K562 (cell line): ENCODE measurements around the gene HAPLN2. TPM values are rescaled to one million over a fixed set of nuclear protein-coding genes. Genes with fewer than 3 reads are reported as not detected.

Source experiments
- ATAC-seq: fragments of 200-7000 bp; cut with Tn5 transposase; 3 replicates; pipeline ENCODE4 v1.9.1; 2020; ENCODE audit warnings: moderate library complexity
- BruUV-seq: library from RNA; stranded (reverse); fragments of 400-500 nt; replicated peaks from 2 replicates; lab custom pipeline; 2021; lab: Mats Ljungman, UMichigan
- CTCF ChIA-PET: fragments of 300-600 bp; formaldehyde crosslinking; extraction: SDS; loops from one replicate; lab custom pipeline; 2021; ENCODE audit warnings: low intra/inter-chr PET ratio; lab: Yijun Ruan, JAX
- POLR2A ChIA-PET: fragments of 300-600, 350-650 bp; sonication (Branson Sonifier 250); formaldehyde crosslinking; extraction: SDS; loops from one replicate; lab custom pipeline; 2021; ENCODE audit warnings: antibody characterized with exemption, inconsistent platforms; lab: Yijun Ruan, JAX
- DNase-seq, 4 experiments: peaks; one replicate each; pipeline versions ENCODE4 v3.0.0 to v3.0.0-alpha.2; 2011 to 2018; ENCODE audit warnings: low spot score in 3 of 4, mixed read lengths in 3 of 4; ENCODE audit errors: extremely low read depth in 1 of 4
- FAIRE-seq: peaks from 2 replicates; lab custom pipeline; 2011; peaks lifted over from hg19 to GRCh38; lab: Jason Lieb, UNC
- H2AFZ ChIP-seq: 2 replicates; pipeline ENCODE4 v1.6.0; 2011; ENCODE audit warnings: low read depth, low read length, control low read depth, inconsistent platforms
- H3K27ac ChIP-seq: fragments of 200-600 bp; 3 replicates; pipeline ENCODE4 v1.8.0; 2011; ENCODE audit warnings: low read depth, mild to moderate bottlenecking, control low read depth, inconsistent platforms, low read length, moderate library complexity, mixed read lengths; ENCODE audit errors: extremely low read depth
- H3K27me3 ChIP-seq, 2 experiments: fragments of 300-600 bp in 1 of 2; 2 replicates in 1 of 2; 3 replicates in 1 of 2; pipeline versions ENCODE4 v1.6.0 to v1.8.0; 2011; ENCODE audit warnings: inconsistent platforms in 2 of 2, low read length in 2 of 2, mild to moderate bottlenecking in 1 of 2, mixed read lengths in 1 of 2, moderate library complexity in 1 of 2; ENCODE audit not compliant: control insufficient read depth in 2 of 2, insufficient read depth in 2 of 2
- H3K36me3 ChIP-seq: fragments of 300-600 bp; 3 replicates; pipeline ENCODE4 v1.8.0; 2011; ENCODE audit warnings: mild to moderate bottlenecking, low read length, inconsistent platforms; ENCODE audit not compliant: control insufficient read depth, insufficient read depth
- H3K4me1 ChIP-seq, 2 experiments: fragments of 200-600 bp in 1 of 2; replicated peaks in 1 of 2; 2 replicates in 1 of 2; 3 replicates in 1 of 2; pipeline versions ENCODE4 v1.5.1 to v1.8.0; 2011; ENCODE audit warnings: inconsistent platforms in 2 of 2, low read length in 2 of 2, mild to moderate bottlenecking in 1 of 2, mixed read lengths in 1 of 2, moderate library complexity in 1 of 2; ENCODE audit not compliant: control insufficient read depth in 2 of 2, insufficient read depth in 2 of 2
- H3K4me2 ChIP-seq: 2 replicates; pipeline ENCODE4 v1.6.1; 2011; ENCODE audit warnings: low read length, control low read depth, inconsistent platforms, mixed read lengths; ENCODE audit not compliant: insufficient read depth
- H3K4me3 ChIP-seq: fragments of 200-600 bp; sonication (generic), shearing (Covaris generic); 2 replicates; pipeline ENCODE4 v1.5.1; 2016; ENCODE audit warnings: control low read depth, inconsistent platforms
- H3K79me2 ChIP-seq: fragments of 200-600 bp; 3 replicates; pipeline ENCODE4 v1.8.0; 2011; ENCODE audit warnings: low read length, inconsistent platforms; ENCODE audit not compliant: control insufficient read depth, insufficient read depth
- H3K9ac ChIP-seq, 2 experiments: 2 replicates each; pipeline versions ENCODE4 v1.6.0 to v1.6.1; 2011; ENCODE audit warnings: low read depth in 2 of 2, low read length in 2 of 2, control low read depth in 1 of 2, inconsistent platforms in 1 of 2, mild to moderate bottlenecking in 1 of 2, mixed read lengths in 1 of 2; ENCODE audit not compliant: insufficient read depth in 1 of 2
- H3K9me1 ChIP-seq: one replicate; pipeline ENCODE4 v1.6.0; 2011; ENCODE audit warnings: inconsistent platforms, mild to moderate bottlenecking, low read length, moderate library complexity; ENCODE audit not compliant: control insufficient read depth, insufficient read depth
- H3K9me3 ChIP-seq: replicated peaks from 2 replicates; pipeline ENCODE4 v1.5.1; 2011; ENCODE audit warnings: low read depth, low read length, inconsistent platforms; ENCODE audit not compliant: control insufficient read depth, insufficient read depth
- H4K20me1 ChIP-seq: replicated peaks from 2 replicates; pipeline ENCODE4 v1.6.1; 2011; ENCODE audit warnings: low read length, inconsistent platforms, mixed read lengths; ENCODE audit not compliant: control insufficient read depth, insufficient read depth
- BMI1 ChIP-seq: fragments of 150-350 bp; IDR thresholded peaks from 2 replicates; pipeline ENCODE4 v1.6.1; 2014; ENCODE audit warnings: low read length
- CEBPB ChIP-seq: fragments of 450-650 bp; IDR thresholded peaks from 2 replicates; pipeline ENCODE4 v1.6.1; 2016; ENCODE audit warnings: missing genetic modification characterization, missing compliant biosample characterization
- HDAC6 ChIP-seq: IDR thresholded peaks from 2 replicates; pipeline ENCODE4 v1.6.1; 2012; ENCODE audit warnings: low read depth, mild to moderate bottlenecking, control low read depth, inconsistent platforms, low read length, moderate library complexity
- KDM5B ChIP-seq: fragments of 200-600 bp; sonication (generic); IDR thresholded peaks from 2 replicates; pipeline ENCODE4 v1.6.1; 2012; ENCODE audit warnings: low read depth, mild to moderate bottlenecking, moderate library complexity, low read length, control low read depth, inconsistent platforms; ENCODE audit not compliant: insufficient replicate concordance
- MXI1 ChIP-seq: IDR thresholded peaks from 2 replicates; pipeline ENCODE4 v1.6.1; 2011; ENCODE audit warnings: low read depth, mild to moderate bottlenecking, improper control_type of control experiment, low read length
- POLR2A ChIP-seq: fragments of 450-650 bp; conservative IDR thresholded peaks from 2 replicates; pipeline ENCODE4 v1.6.1; 2016
- TRIM28 ChIP-seq: fragments of 450-650 bp; IDR thresholded peaks from 2 replicates; pipeline ENCODE4 v1.6.1; 2017
- ZNF316 ChIP-seq: fragments of 450-650 bp; IDR thresholded peaks from 2 replicates; pipeline ENCODE4 v1.6.1; 2016
- ZNF696 ChIP-seq: fragments of 250-450 bp; sonication (Bioruptor Pico); conservative IDR thresholded peaks from 2 replicates; pipeline ENCODE4 v1.4.0; 2020; ENCODE audit warnings: mild to moderate bottlenecking, moderate library complexity
- ZNF76 ChIP-seq: fragments of 250-450 bp; sonication (Bioruptor Pico); IDR thresholded peaks from 2 replicates; pipeline ENCODE4 v1.4.0; 2020; ENCODE audit warnings: mild to moderate bottlenecking, moderate library complexity, borderline replicate concordance
- WGBS: fragments of 100-300 bp; shearing (Covaris generic); methylation state at CpG from one replicate; pipeline ENCODE4 v1.1.6; 2016; ENCODE audit warnings: low coverage, mixed read lengths; ENCODE audit not compliant: insufficient coverage; ENCODE audit errors: missing lambda C conversion rate; 5-methylcytosine and 5-hydroxymethylcytosine counted together
- in situ Hi-C: fragments of 300-500 bp; cut with MboI; formaldehyde crosslinking; loops from 4 replicates; pipeline ENCODE4 v1.15.0; 2018; ENCODE audit warnings: inconsistent platforms, mixed read lengths
- intact Hi-C: fragments of 100-400 bp; cut with micrococcal nuclease; formaldehyde crosslinking; loops from 2 replicates; pipeline ENCODE4 v1.14.2; 2022
- polyA plus RNA-seq, 8 experiments: library from polyadenylated mRNA; depleted of rRNA in 4 of 8; stranded (reverse) in 5 of 8; unstranded in 3 of 8; fragments of >200 nt; fragmentation: Nextera tagmentation in 2 of 8; fragmentation: Illumina TruSeq in 1 of 8; extraction: Ambion mirVana in 2 of 8; extraction: Trizol in 1 of 8; gene quantifications; 2 replicates each; pipeline versions ENCODE4 v1.2.1 to v1.2.3, GENCODE V29; 2011 to 2014; ENCODE audit warnings: inconsistent platforms in 1 of 8, missing spikeins in 1 of 8
- total RNA-seq, 7 experiments: library from RNA; depleted of rRNA in 6 of 7; stranded (reverse); fragments of >200 nt in 6 of 7; fragmentation: Illumina TruSeq in 2 of 7; extraction: Trizol in 2 of 7; gene quantifications; 2 replicates each; pipeline versions ENCODE4 v1.2.1 to v1.2.3, GENCODE V29; 2011 to 2021; ENCODE audit warnings: low replicate concordance in 1 of 7
- TF ChIP-seq, protein P1 (sequence below): fragments of 200-800 bp; sonication (Bioruptor generic); IDR thresholded peaks from 2 replicates; pipeline ENCODE4 v1.6.1; 2016; ENCODE audit warnings: missing genetic modification characterization, missing compliant biosample characterization
- TF ChIP-seq, protein P2 (sequence below): fragments of 450-650 bp; IDR thresholded peaks from 2 replicates; pipeline ENCODE4 v1.6.1; 2014; ENCODE audit warnings: low read depth, mild to moderate bottlenecking, moderate library complexity, borderline replicate concordance
- TF ChIP-seq, protein P3 (sequence below): fragments of 450-650 bp; conservative IDR thresholded peaks from 2 replicates; pipeline ENCODE4 v1.6.1; 2016; ENCODE audit warnings: missing genetic modification characterization, low read depth, mild to moderate bottlenecking, missing compliant biosample characterization, moderate library complexity
- TF ChIP-seq, protein P4 (sequence below), 2 experiments: fragments of 450-650 bp in 1 of 2; sonication (generic) in 1 of 2; formaldehyde crosslinking in 1 of 2; IDR thresholded peaks in 1 of 2; conservative IDR thresholded peaks in 1 of 2; 2 replicates each; pipeline versions ENCODE4 v1.6.1 to v1.8.1; 2016 to 2023; ENCODE audit warnings: mild to moderate bottlenecking in 2 of 2, moderate library complexity in 2 of 2, inconsistent platforms in 1 of 2, missing genetic modification reagents in 1 of 2

Gene HAPLN2
- total and polyA plus RNA-seq, 9 of the 15 experiments (the other 6 are each of a cell fraction or from before 2014, with no cell fraction given): 0.14 to 5.2 (median 3.8) TPM; not detected in 4

DNA sequence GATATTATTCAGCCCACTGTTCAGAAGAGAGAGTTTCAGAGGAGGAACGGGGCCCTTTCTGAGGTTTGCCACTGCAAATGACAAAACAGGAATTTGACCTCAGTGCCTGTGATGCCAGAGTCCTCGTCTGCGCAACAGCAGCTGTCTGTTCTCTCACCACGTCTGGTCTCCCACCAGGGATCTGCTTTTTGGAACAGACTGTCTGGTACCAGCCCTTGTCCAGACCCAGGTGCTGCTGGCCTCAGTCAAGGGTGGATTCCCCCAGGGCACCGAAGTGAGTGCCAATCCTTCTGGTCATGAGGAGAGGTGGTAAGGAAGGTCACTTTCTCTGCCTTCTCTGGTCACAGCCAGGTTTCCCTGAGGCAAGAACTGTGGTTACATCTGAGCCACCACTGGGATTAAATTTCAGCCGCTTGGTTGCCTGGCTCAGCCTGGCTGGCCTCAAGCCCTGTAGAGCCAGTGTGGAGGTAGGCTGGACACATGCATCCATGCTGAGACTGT lies 20.4 kb downstream of the HAPLN2 start:
- intact Hi-C loops: no loop called here
- POLR2A ChIA-PET: interaction anchor here (1.1 to 1.3 kb wide), 5 partner anchors 9 to 34 kb away, joined by 3 to 4 read pairs (median 3); no protein-coding TSS in a partner anchor
- CTCF ChIA-PET: no interaction called here
- H2AFZ ChIP-seq: no peak overlapping the region
- no TSS peak for BruUV-seq
- no peak for DNase-seq
- H3K27ac ChIP-seq: no peak overlapping the region
- H3K79me2 ChIP-seq: no peaks in the 10 kb centered on the region
- H3K9me3 ChIP-seq: no peaks in the 10 kb centered on the region
- H3K4me3 ChIP-seq: no peak overlapping the region
- no peak overlapping the region for H3K4me2 ChIP-seq
- FAIRE-seq: no peak
- WGBS: 27% methylated on average over 6 of the region's 6 CpGs
- ATAC-seq: peak; percentile 9
- H3K27me3 ChIP-seq: peaks cover 4 to 9% of the 10 kb centered on the region in 2 experiments; a peak in 2 of 5 replicates
- H4K20me1 ChIP-seq: peaks cover 34% of the 10 kb centered on the region
- in situ Hi-C loops: no loop called here
- H3K4me1 ChIP-seq: peaks cover 0 to 13% of the 10 kb centered on the region in 2 experiments; a peak in 2 of 5 replicates
- H3K36me3 ChIP-seq: peaks cover 16% of the 10 kb centered on the region; the same call in 2 of the 3 replicates
- H3K9me1 ChIP-seq: no peaks in the 10 kb centered on the region
- H3K9ac ChIP-seq: peak overlapping the region in 1 of 2 experiments; percentile 56; a peak in 1 of 4 replicates
- TF ChIP-seq KDM5B: peak; percentile 46
- TF ChIP-seq, protein P1, sequence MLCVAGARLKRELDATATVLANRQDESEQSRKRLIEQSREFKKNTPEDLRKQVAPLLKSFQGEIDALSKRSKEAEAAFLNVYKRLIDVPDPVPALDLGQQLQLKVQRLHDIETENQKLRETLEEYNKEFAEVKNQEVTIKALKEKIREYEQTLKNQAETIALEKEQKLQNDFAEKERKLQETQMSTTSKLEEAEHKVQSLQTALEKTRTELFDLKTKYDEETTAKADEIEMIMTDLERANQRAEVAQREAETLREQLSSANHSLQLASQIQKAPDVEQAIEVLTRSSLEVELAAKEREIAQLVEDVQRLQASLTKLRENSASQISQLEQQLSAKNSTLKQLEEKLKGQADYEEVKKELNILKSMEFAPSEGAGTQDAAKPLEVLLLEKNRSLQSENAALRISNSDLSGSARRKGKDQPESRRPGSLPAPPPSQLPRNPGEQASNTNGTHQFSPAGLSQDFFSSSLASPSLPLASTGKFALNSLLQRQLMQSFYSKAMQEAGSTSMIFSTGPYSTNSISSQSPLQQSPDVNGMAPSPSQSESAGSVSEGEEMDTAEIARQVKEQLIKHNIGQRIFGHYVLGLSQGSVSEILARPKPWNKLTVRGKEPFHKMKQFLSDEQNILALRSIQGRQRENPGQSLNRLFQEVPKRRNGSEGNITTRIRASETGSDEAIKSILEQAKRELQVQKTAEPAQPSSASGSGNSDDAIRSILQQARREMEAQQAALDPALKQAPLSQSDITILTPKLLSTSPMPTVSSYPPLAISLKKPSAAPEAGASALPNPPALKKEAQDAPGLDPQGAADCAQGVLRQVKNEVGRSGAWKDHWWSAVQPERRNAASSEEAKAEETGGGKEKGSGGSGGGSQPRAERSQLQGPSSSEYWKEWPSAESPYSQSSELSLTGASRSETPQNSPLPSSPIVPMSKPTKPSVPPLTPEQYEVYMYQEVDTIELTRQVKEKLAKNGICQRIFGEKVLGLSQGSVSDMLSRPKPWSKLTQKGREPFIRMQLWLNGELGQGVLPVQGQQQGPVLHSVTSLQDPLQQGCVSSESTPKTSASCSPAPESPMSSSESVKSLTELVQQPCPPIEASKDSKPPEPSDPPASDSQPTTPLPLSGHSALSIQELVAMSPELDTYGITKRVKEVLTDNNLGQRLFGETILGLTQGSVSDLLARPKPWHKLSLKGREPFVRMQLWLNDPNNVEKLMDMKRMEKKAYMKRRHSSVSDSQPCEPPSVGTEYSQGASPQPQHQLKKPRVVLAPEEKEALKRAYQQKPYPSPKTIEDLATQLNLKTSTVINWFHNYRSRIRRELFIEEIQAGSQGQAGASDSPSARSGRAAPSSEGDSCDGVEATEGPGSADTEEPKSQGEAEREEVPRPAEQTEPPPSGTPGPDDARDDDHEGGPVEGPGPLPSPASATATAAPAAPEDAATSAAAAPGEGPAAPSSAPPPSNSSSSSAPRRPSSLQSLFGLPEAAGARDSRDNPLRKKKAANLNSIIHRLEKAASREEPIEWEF (CRISPR knock-in tag): no peak
- TF ChIP-seq, protein P2, sequence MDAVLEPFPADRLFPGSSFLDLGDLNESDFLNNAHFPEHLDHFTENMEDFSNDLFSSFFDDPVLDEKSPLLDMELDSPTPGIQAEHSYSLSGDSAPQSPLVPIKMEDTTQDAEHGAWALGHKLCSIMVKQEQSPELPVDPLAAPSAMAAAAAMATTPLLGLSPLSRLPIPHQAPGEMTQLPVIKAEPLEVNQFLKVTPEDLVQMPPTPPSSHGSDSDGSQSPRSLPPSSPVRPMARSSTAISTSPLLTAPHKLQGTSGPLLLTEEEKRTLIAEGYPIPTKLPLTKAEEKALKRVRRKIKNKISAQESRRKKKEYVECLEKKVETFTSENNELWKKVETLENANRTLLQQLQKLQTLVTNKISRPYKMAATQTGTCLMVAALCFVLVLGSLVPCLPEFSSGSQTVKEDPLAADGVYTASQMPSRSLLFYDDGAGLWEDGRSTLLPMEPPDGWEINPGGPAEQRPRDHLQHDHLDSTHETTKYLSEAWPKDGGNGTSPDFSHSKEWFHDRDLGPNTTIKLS: no peak
- TF ChIP-seq TRIM28: no peak
- TF ChIP-seq, protein P3, sequence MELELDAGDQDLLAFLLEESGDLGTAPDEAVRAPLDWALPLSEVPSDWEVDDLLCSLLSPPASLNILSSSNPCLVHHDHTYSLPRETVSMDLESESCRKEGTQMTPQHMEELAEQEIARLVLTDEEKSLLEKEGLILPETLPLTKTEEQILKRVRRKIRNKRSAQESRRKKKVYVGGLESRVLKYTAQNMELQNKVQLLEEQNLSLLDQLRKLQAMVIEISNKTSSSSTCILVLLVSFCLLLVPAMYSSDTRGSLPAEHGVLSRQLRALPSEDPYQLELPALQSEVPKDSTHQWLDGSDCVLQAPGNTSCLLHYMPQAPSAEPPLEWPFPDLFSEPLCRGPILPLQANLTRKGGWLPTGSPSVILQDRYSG (tag): no peak
- no peak for TF ChIP-seq ZNF76 (CRISPR knock-in tag)
- TF ChIP-seq MXI1: no peak
- TF ChIP-seq, protein P4, sequence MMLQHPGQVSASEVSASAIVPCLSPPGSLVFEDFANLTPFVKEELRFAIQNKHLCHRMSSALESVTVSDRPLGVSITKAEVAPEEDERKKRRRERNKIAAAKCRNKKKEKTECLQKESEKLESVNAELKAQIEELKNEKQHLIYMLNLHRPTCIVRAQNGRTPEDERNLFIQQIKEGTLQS (IDR thresholded peaks at IDR 0.05): no peak
- TF ChIP-seq, protein P4 (CRISPR knock-in tag; conservative IDR thresholded peaks at IDR 0.05): no peak
- TF ChIP-seq POLR2A: peak; percentile 49
- TF ChIP-seq BMI1: no peak
- TF ChIP-seq CEBPB (tag): no peak
- no peak for TF ChIP-seq ZNF316
- TF ChIP-seq ZNF696 (CRISPR knock-in tag): no peak
- TF ChIP-seq HDAC6: no peak
